Mucosa of descending colon (tissue), 3 donors: ENCODE results near the gene LARGE1. TPM values are rescaled to one million over a fixed set of nuclear protein-coding genes. Genes with fewer than 3 reads are reported as not detected.

Experiments
- ATAC-seq: fragments of 200-7000 bp; cut with Tn5 transposase; one replicate; pipeline ENCODE4 v1.9.1; 2020; ENCODE audit warnings: mild to moderate bottlenecking, moderate library complexity
- DNase-seq, 3 donors: peaks; one replicate each; pipeline ENCODE4 v3.0.0-alpha.2; 2020
- H3K36me3 ChIP-seq: fragments of 200-600 bp; one replicate; pipeline ENCODE4 v1.8.0; 2021; ENCODE audit warnings: low read depth, mild to moderate bottlenecking
- H3K4me1 ChIP-seq: fragments of 200-600 bp; one replicate; pipeline ENCODE4 v1.8.0; 2021; ENCODE audit warnings: low read depth, mild to moderate bottlenecking
- H3K4me3 ChIP-seq: fragments of 200-600 bp; one replicate; pipeline ENCODE4 v1.8.0; 2021; ENCODE audit warnings: mild to moderate bottlenecking
- H3K9me3 ChIP-seq: fragments of 200-600 bp; one replicate; pipeline ENCODE4 v1.8.0; 2021; ENCODE audit warnings: mild to moderate bottlenecking
- CTCF ChIP-seq: fragments of 200-600 bp; IDR thresholded peaks from one replicate; pipeline ENCODE4 v1.8.0; 2022; ENCODE audit warnings: antibody characterized with exemption, mild to moderate bottlenecking
- intact Hi-C, 2 donors: fragments of 100-400 bp; cut with DNase I in 1 of 2; cut with micrococcal nuclease in 1 of 2; formaldehyde crosslinking; loops; one replicate each; pipeline versions ENCODE4 v1.11.0 to v1.11.1; 2022; cut with DNase I, micrococcal nuclease
- total RNA-seq, 3 donors: library from RNA; stranded (reverse); fragmentation: NEBNext Ultra II Directional in 2 of 3; extraction: Animal tissue kit (Norgen Biotek cat#: 25700) in 2 of 3; gene quantifications; one replicate each; pipeline versions ENCODE4 v1.2.1 to v1.2.4, GENCODE V29; 2021 to 2023
- donor health status: DM: no; HTN: no; CAD: no; lungs with moderate emphysema.
- donor health status: DM: no; HTN: no; CAD: no.
- donor health status: DM: no; HTN: yes; CAD: no.

LARGE1 gene
- total RNA-seq, 3 donors from 2014 or later = 29.3 to 93.8 (median 67.7) TPM

- TF ChIP-seq CTCF = peak; percentile 21
- no peak for ATAC-seq
These were observed 3.5 kb upstream of the LARGE1 start for GRCh38 chr22:33923660-33924246.

GRCh38 chr22:33923033-33923432, 2.8 kb upstream of the LARGE1 start:
- H3K4me1 ChIP-seq = no peaks in the 10 kb centered on the region
- no peak for TF ChIP-seq CTCF
- ATAC-seq (no peak), DNase-seq (no peak)
- H3K9me3 ChIP-seq = no peaks in the 10 kb centered on the region
- H3K4me3 ChIP-seq = no peak overlapping the region
- H3K36me3 ChIP-seq = no peaks in the 10 kb centered on the region
- intact Hi-C loops = loop anchor here (10.0 kb wide), 1 partner anchor 182 kb away; no protein-coding TSS in a partner anchor

More at GRCh38 chr22:33923660-33924246, 3.5 kb upstream of the LARGE1 start:
- DNase-seq = peak in 2 of 3 donors; percentile 25 to 89
- intact Hi-C loops = loop anchor here (10.0 kb wide), 1 partner anchor 181 kb away; no protein-coding TSS in a partner anchor
- H3K9me3 ChIP-seq = no peaks in the 10 kb centered on the region
- H3K4me3 ChIP-seq = no peak overlapping the region
- no peaks in the 10 kb centered on the region for H3K36me3 ChIP-seq
- no peaks in the 10 kb centered on the region for H3K4me1 ChIP-seq

- DNase-seq (peak in 2 of 3 donors; percentile 32 to 60), ATAC-seq (no peak)
- Histone ChIP-seq H3K4me3 (no peak overlapping the region), H3K9me3 (no peaks in the 10 kb centered on the region), H3K4me1 (no peaks in the 10 kb centered on the region), H3K36me3 (no peaks in the 10 kb centered on the region)
- TF ChIP-seq CTCF = no peak
- intact Hi-C loops = loop anchor here (10.0 kb wide), 1 partner anchor 182 kb away; no protein-coding TSS in a partner anchor
These were observed 2.0 kb upstream of the LARGE1 start for GRCh38 chr22:33922349-33922681.

GRCh38 chr22:33921525-33922348, 1.5 kb upstream of the LARGE1 start:
- Histone ChIP-seq H3K4me3 (peak overlapping the region; percentile 75), H3K4me1 (no peaks in the 10 kb centered on the region), H3K9me3 (no peaks in the 10 kb centered on the region), H3K36me3 (no peaks in the 10 kb centered on the region)
- ATAC-seq = peak; percentile 23
- TF ChIP-seq CTCF = no peak
- intact Hi-C loops = loop anchor here (10.0 kb wide), 1 partner anchor 183 kb away; no protein-coding TSS in a partner anchor
- peak; percentile 64 to 73 (median 69) for DNase-seq

- peak; percentile 98 to 100 (median 99) for DNase-seq
- no peak for TF ChIP-seq CTCF
- Histone ChIP-seq H3K4me3 (peak overlapping the region; percentile 75), H3K36me3 (no peaks in the 10 kb centered on the region), H3K4me1 (no peaks in the 10 kb centered on the region), H3K9me3 (no peaks in the 10 kb centered on the region)
- intact Hi-C loops = loop anchor here (10.0 kb wide), 1 partner anchor 184 kb away; no protein-coding TSS in a partner anchor
- peak; percentile 94 for ATAC-seq
These were observed 750 bp upstream of the LARGE1 start for GRCh38 chr22:33920927-33921524.
